Measurements from ENCODE around the gene USHBP1. TPM values are rescaled to one million over a fixed set of nuclear protein-coding genes. Genes with fewer than 3 reads are reported as not detected.

USHBP1 gene
- total and polyA plus RNA-seq, 2 of the 13 experiments (the other 11 are each of a cell fraction or from before 2014, with no cell fraction given) = 0.15 to 1.5 TPM

- peak in 1 of 2 experiments; percentile 50; a peak in 1 of 4 replicates for TF ChIP-seq KLF16 (CRISPR knock-in tag; IDR thresholded peaks at IDR 0.05)
- peak; percentile 42; the same call in 1 of the 2 replicates for TF ChIP-seq SMC3 (IDR thresholded peaks at IDR 0.05; ENCODE audit: low read length)
- TF ChIP-seq ZNF407 (CRISPR knock-in tag; IDR thresholded peaks at IDR 0.05; ENCODE audit: not compliant biosample characterization) = peak; percentile 77
- no peak for TF ChIP-seq ZC3H13 (CRISPR knock-in tag; IDR thresholded peaks at IDR 0.05)
- TF ChIP-seq KDM6A (CRISPR knock-in tag; IDR thresholded peaks at IDR 0.05; ENCODE audit: low read depth) = no peak
- no peak for TF ChIP-seq CHD4 (IDR thresholded peaks at IDR 0.05; ENCODE audit: borderline replicate concordance, low read length)
- TF ChIP-seq ZNF333 (CRISPR knock-in tag; IDR thresholded peaks at IDR 0.05; ENCODE audit: borderline replicate concordance) = peak; percentile 54; the same call in 1 of the 2 replicates
- no peak for TF ChIP-seq SMAD9 (CRISPR knock-in tag; IDR thresholded peaks at IDR 0.05)
- TF ChIP-seq U2AF2 (IDR thresholded peaks at IDR 0.05; ENCODE audit: low read depth, low read length) = no peak
- TF ChIP-seq PAXIP1 (CRISPR knock-in tag; conservative IDR thresholded peaks at IDR 0.05) = peak; percentile 25; the same call in 1 of the 2 replicates
- no peak for TF ChIP-seq NR2C2 (CRISPR knock-in tag; IDR thresholded peaks at IDR 0.05; ENCODE audit: borderline replicate concordance)
- peak; percentile 59; the same call in 1 of the 2 replicates for TF ChIP-seq TFDP1 (CRISPR knock-in tag; IDR thresholded peaks at IDR 0.05; ENCODE audit: borderline replicate concordance)
- TF ChIP-seq HDAC6 (IDR thresholded peaks at IDR 0.05; ENCODE audit: low read depth, low read length) = no peak
- peak; percentile 35; the same call in 1 of the 2 replicates for TF ChIP-seq SNAI1 (CRISPR knock-in tag; IDR thresholded peaks at IDR 0.05; ENCODE audit: borderline replicate concordance)
- no peak for TF ChIP-seq RARG (CRISPR knock-in tag; IDR thresholded peaks at IDR 0.05; ENCODE audit: low read depth)
- TF ChIP-seq ZNF563 (CRISPR knock-in tag; IDR thresholded peaks at IDR 0.05) = no peak
These were observed 18.1 kb upstream of the USHBP1 start (continued) for GRCh38 chr19:17282488-17283125.

All from HepG2 (cell line).